Measurements from ENCODE around the gene FAM3A. TPM values are rescaled to one million over a fixed set of nuclear protein-coding genes. Genes with fewer than 3 reads are reported as not detected.
A peak's percentile ranks its signal among the peaks of the same experiment; 100 is the strongest.

FAM3A gene
- total RNA-seq, 2 donors from 2014 or later = 63.1 to 71.1 TPM

DNA sequence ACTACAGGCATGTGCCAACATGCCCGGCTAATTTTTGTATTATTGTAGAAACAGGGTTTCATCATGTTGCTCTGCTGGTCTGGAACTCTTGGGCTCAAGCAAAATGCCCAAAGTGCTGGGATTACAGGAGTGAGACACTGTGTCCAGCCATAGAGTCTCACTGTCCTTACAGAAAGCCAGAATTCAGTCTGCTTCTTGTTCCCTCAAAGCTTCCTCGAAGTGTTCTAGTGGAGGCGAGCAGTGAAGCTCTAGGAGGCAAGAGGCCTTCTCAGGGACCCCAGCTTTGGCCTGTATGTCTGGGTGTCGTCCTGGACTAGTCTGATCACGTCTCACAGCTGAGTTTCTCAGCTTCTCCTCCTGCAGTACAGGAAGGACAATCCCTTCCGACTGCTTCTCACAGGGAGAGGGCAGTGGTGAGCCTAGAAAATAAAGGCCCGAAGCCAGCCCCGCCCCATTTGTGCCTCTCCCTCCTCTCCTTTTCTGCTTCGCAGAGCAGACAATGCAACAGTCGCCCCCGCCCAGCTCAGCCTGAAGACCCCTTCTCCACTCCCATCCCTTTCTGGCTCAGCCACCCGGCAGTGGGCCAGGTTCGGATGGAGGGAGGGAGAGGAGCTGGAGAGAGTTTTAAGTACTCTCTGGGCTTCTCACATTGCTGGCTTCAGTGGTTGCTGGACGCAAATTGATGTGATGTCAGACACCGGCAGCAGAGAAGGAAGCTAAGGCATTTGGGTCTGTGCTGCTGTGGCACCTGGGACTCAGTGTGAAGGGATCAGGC is 11.1 kb upstream of the FAM3A start:
- peak overlapping the region; percentile 44 for H3K27ac ChIP-seq
- no peaks in the 10 kb centered on the region for H3K4me1 ChIP-seq
- H3K4me3 ChIP-seq = peak overlapping the region; percentile 17
- H3K27me3 ChIP-seq = no peaks in the 10 kb centered on the region
- peak overlapping the region; percentile 62 to 66 for H3K9ac ChIP-seq (ENCODE audit: low read depth in 2 of 2, low read length in 2 of 2)
- H3K36me3 ChIP-seq = no peaks in the 10 kb centered on the region
- intact Hi-C loops (cut with DNase I) = no loop called here
- TF ChIP-seq, protein P1, sequence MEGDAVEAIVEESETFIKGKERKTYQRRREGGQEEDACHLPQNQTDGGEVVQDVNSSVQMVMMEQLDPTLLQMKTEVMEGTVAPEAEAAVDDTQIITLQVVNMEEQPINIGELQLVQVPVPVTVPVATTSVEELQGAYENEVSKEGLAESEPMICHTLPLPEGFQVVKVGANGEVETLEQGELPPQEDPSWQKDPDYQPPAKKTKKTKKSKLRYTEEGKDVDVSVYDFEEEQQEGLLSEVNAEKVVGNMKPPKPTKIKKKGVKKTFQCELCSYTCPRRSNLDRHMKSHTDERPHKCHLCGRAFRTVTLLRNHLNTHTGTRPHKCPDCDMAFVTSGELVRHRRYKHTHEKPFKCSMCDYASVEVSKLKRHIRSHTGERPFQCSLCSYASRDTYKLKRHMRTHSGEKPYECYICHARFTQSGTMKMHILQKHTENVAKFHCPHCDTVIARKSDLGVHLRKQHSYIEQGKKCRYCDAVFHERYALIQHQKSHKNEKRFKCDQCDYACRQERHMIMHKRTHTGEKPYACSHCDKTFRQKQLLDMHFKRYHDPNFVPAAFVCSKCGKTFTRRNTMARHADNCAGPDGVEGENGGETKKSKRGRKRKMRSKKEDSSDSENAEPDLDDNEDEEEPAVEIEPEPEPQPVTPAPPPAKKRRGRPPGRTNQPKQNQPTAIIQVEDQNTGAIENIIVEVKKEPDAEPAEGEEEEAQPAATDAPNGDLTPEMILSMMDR (IDR thresholded peaks at IDR 0.05) = peak; percentile 35
- no peaks in the 10 kb centered on the region for H3K9me3 ChIP-seq
- DNase-seq = peak; percentile 87

DNA sequence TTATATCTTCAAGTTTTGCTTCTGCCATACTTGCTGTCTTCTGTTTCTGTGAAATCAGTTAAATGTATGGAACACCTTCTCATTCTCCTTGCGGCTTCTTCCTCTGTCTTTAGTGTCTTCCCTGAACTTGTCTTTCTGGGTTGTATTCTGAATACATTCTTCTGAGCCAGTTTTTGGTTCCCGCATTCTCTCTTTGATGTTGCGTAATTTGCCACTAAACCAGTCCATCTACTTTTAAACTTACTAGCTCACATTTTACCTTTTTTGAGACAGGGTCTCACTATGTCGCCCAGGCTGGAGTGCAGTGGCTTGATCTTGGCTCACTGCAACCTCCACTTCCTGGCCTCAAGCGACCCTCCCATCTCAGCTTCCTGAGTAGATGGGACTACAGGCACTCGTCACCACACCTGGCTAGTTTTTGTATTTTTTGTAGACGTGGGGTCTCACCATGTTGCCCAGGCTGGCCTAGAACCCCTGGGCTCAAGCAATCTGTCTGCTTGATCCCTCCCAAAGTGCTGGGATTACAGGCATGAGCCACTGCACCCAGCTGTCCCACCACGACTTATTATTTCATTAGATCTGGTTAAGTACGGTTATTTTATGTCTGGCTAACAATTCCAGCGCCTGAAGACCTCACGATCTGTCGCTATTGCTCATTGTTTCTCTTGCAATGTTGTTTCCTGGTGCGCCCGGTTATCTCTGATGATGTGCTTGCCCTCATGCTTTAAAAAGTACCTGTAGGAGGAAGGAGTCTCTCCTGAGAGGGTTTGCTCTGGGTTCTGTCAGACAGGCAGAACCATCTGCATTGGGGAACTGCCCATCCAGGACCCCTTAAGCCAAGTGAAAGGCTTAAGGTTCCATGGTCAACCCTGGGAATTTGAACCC is 9.8 kb upstream of the FAM3A start:
- no peak overlapping the region for H3K27ac ChIP-seq
- H3K9ac ChIP-seq (ENCODE audit: low read depth in 2 of 2, low read length in 2 of 2) = no peak overlapping the region
- no peak overlapping the region for H3K4me3 ChIP-seq
- intact Hi-C loops (cut with DNase I) = no loop called here
- H3K9me3 ChIP-seq = no peaks in the 10 kb centered on the region
- H3K4me1 ChIP-seq = no peaks in the 10 kb centered on the region
- no peak for DNase-seq
- H3K27me3 ChIP-seq = no peaks in the 10 kb centered on the region
- TF ChIP-seq, protein P1 (IDR thresholded peaks at IDR 0.05) = no peak
- no peaks in the 10 kb centered on the region for H3K36me3 ChIP-seq

DNA sequence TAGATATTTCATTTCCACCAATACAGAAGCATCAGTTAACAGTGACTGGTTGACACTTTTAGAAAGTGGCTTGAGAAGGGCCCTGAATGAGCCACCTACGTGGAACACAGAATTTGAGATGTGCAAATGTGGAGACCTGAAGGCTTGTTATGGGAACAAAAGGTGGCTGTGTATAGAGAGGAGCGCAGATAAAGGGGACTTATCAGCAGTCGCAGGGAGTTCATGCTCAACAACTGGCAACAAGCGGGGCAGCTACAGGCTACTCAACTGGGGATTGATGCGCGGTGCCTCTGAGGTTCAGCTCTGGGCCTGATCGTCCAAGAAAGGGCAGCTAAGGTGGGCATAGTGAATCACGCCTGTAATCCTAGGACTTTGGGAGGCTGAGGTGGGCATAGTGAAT is 3.4 kb upstream of the FAM3A start:
- intact Hi-C loops (cut with DNase I) = no loop called here
- no peak overlapping the region for H3K4me3 ChIP-seq
- no peaks in the 10 kb centered on the region for H3K4me1 ChIP-seq
- DNase-seq = no peak
- H3K27me3 ChIP-seq = no peaks in the 10 kb centered on the region
- no peaks in the 10 kb centered on the region for H3K36me3 ChIP-seq
- H3K9me3 ChIP-seq = no peaks in the 10 kb centered on the region
- no peak overlapping the region for H3K27ac ChIP-seq
- H3K9ac ChIP-seq (ENCODE audit: low read depth in 2 of 2, low read length in 2 of 2) = no peak overlapping the region
- TF ChIP-seq, protein P1 (IDR thresholded peaks at IDR 0.05) = no peak

DNA sequence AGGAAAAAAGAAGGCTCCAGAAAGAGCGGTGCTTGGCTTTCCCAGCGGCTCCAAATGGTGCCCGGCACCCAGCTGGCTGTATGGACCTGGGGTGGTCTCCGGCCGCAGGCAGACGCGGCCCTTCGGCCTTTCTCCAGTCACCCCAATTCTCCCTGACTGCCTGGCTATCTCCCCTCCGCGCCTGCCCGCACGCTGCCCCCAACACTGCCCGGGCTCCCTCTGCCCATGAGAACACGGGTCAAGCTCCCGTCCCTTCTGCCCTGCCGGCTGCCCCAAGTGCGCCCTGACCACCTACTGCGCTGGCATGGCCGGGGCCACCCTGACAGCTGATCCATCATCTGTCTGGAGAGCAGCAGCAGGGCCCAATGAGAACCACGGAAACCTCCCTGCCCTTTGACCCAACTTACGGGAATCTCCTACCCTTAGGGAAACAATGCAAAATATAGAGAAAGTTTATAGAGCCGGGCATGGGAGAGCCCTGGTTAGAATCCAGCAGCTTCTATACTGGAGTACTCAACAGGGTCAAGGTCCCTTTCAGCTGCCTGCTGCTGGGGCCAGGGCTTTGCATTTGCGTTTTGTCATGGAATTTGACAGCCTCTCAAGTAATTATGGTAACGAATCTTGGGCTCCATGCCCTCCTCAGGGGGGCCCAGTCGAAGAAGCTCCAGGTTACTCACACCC is 1.2 kb upstream of the FAM3A start:
- intact Hi-C loops (cut with DNase I) = no loop called here
- H3K27me3 ChIP-seq = no peaks in the 10 kb centered on the region
- H3K9ac ChIP-seq (ENCODE audit: low read depth in 2 of 2, low read length in 2 of 2) = peak overlapping the region; percentile 54 to 84
- H3K9me3 ChIP-seq = no peaks in the 10 kb centered on the region
- peak overlapping the region; percentile 86 for H3K27ac ChIP-seq
- TF ChIP-seq, protein P1 (IDR thresholded peaks at IDR 0.05) = no peak
- no peaks in the 10 kb centered on the region for H3K4me1 ChIP-seq
- DNase-seq = peak; percentile 70
- no peaks in the 10 kb centered on the region for H3K36me3 ChIP-seq
- peak overlapping the region; percentile 18 for H3K4me3 ChIP-seq

DNA sequence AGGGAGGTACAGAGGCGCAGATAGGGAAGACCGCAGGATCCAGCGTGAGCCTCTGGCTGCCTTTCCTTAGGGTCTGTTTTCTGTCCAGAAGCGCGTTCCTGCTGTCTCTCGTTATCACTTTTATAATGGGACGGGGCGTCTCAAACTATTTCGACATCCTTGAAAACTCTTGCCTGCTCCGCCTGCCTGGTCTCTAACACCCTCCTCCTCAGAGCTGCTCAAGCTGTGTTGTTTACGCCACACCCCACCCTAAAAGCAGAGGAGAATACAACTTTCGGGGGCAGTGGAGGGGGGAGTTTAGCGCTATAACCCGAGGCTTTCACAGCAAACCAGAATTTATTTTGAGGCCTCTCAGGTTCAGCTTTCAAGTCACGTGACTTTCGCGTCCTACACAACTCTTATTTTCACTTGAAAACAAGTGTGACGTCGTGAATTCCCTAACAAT is 646 bp upstream of the FAM3A start:
- intact Hi-C loops (cut with DNase I) = no loop called here
- H3K4me3 ChIP-seq = peak overlapping the region; percentile 18
- no peaks in the 10 kb centered on the region for H3K9me3 ChIP-seq
- TF ChIP-seq, protein P1 (IDR thresholded peaks at IDR 0.05) = no peak
- peak overlapping the region; percentile 72 to 84 for H3K9ac ChIP-seq (ENCODE audit: low read depth in 2 of 2, low read length in 2 of 2)
- DNase-seq = peak; percentile 41
- H3K27ac ChIP-seq = peak overlapping the region; percentile 86
- H3K27me3 ChIP-seq = no peaks in the 10 kb centered on the region
- H3K4me1 ChIP-seq = no peaks in the 10 kb centered on the region
- H3K36me3 ChIP-seq = no peaks in the 10 kb centered on the region

Data from colonic mucosa (tissue), 4 donors.